ENCODE data around the gene MAGI2.

DNA sequence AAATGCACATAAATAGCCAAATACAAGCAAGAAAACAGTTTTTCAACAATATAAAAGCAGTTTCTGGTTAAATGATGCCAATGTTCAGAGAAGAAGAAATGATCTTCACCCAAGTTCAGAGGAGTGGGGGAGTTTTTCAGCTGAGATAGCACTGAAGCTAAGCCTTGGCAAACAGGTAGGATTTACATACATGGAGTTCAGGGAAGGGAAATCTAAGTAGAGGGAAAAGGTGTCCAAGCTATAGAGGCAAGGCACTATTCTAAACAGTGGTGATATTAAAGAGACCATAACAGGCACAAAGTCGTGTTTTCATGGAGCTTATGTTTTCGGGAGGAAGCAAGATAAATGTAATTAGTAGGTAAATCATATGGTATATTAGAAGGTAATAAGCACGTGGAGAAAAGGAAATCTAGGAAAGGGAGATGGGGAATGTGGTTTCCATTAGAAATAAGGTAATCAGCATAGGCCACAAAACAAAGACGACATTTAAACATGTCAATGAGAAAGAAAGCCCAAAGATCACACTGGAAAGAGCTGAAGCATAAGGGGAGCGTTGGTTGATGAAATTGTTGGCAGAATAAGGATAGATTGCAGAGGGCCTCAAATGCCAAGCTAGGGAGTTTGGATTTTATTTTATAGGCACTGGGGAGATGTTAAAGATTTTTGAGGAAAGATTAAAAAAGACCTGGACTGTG is 704.3 kb downstream of the MAGI2 start:
- TF ChIP-seq CTCF (IDR thresholded peaks at IDR 0.05; ENCODE audit: insufficient read depth, low read depth, low read length), result no peak
- no peak for TF ChIP-seq EZH2 (IDR thresholded peaks at IDR 0.05; ENCODE audit: insufficient read depth, low read length)

Measured in astrocyte (in vitro differentiated cells and primary cell).